ENCODE measurements around the gene DUS1L.
A peak's percentile ranks its signal among the peaks of the same experiment; 100 is the strongest.

The DUS1L gene

GRCh38 chr17:82056729-82057621 lies 8.6 kb downstream of the DUS1L start:
- no peak for DNase-seq (ENCODE audit: low read depth in 4 of 4, low spot score in 1 of 4)

- DNase-seq (ENCODE audit: low read depth in 4 of 4, low spot score in 1 of 4) = no peak
Measured at GRCh38 chr17:82055965-82056728, 9.5 kb downstream of the DUS1L start.

DNA sequence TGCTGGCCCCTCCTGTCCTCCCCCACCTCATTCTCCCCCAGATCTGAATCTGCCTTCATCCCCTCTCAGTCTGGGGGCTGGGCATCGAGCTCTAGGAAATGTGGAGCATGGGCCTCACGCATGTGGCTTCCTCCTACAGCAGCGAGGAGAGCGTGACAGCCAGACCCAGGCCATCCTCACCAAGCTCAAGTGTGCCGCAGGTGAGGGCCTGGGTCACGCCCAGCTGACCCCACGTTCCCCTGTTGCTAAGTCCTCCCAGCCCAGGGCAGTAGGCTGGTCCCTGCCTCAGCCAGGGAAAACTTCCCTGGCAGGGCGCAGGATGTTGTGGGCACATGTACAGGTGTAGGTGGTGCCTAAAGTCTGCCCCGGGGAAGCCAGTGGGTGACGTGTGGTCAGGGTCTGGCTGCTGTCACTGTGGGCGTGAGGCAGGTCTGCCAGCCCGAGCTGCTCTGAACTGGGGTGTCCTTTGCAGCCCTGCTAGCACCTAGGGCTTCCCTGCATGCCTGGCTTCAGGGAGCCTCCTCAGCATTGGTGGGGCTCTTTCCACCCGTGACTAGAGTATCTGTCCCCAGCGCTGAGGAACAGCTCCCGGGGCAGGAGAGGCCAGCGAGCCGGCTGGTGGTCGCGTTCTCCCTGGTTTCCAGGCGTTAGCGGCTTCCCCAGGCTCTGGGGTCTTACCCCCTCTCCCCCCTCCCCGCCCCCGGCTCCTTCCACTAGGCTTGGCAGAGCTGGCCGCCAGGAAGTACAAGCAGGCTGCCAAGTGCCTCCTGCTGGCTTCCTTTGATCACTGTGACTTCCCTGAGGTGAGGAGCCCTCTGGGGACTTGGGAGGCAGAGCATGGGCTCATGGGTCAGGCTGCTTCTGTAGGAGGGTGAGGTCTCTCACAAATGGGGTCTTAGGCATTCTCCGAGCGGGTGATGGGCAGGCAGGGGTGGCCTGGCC lies 10.3 kb downstream of the DUS1L start:
- no peak for DNase-seq (ENCODE audit: low read depth in 4 of 4, low spot score in 1 of 4)

DNA sequence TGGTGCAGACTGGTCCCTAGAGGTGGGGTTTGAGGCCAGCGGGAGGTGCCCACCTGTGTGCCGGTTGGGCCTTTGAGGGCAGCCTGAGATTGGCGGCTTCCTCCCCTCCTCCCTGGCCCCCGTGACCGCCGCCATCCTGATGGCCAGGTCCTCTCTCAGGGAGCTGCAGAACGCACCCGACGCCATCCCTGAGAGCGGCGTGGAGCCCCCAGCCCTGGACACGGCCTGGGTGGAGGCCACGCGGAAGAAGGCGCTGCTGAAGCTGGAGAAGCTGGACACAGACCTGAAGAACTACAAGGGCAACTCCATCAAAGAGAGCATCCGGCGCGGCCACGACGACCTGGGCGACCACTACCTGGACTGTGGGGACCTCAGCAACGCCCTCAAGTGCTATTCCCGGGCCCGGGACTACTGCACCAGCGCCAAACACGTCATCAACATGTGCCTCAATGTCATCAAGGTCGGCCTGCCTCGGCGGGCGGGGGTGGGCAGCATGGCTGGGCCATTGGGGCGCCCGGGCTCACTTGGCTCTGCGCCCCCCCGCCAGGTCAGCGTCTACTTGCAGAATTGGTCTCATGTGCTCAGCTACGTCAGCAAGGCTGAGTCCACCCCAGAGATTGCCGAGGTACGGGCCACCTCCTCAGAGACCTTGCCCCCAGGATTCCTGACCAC lies 11.1 kb downstream of the DUS1L start:
- DNase-seq (ENCODE audit: low read depth in 4 of 4, low spot score in 1 of 4) = no peak

DNA sequence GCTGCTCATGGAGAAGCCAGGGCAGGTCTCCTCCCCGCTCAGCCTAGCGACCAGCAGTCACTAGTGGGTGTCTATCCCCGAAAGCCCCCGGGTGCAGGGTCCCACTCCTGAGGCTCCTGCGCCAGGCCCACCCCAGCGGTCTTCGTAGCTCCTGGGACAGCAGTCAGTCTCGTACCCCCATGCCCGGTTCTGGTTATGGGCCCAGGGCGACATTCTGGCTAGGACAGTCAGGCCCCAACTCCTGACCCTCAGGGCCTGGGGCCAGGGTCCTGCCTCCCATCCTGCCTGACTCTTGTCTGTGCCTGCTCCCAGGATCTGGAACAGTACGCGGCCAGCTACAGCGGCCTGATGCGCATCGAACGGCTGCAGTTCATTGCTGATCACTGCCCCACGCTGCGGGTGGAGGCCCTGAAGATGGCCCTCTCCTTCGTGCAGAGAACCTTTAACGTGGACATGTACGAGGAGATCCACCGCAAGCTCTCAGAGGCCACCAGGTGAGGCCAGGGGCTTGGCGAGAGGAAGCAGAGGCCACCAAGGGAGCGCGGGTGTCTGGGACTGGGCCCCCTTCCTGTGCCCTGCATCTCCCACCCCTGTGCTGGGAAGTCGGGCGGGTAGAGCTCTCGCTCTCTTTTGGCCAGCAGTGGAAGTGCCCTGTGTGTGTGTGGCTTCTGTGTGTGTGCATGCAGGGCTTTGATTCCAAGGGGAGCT lies 11.9 kb downstream of the DUS1L start:
- DNase-seq (ENCODE audit: low read depth in 4 of 4, low spot score in 1 of 4) = no peak

DNA sequence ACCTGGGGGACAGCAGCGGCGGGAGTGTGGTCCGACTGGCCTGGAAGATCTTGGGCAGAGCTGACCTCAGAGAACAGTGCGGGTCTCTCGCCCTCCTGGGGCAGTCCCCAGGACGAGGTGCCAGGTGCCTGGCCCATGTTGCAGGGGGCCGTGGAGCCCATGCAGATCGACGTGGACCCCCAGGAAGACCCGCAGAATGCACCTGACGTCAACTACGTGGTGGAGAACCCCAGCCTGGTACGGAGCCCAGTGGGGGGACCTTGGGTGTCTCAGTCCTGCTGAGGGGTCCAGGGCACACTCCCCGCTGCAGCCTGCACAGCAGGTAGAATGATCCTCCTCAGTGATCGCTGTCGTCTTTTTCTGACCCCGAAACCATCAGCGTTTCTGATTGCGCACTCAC lies 12.5 kb downstream of the DUS1L start:
- no peak for DNase-seq (ENCODE audit: low read depth in 4 of 4, low spot score in 1 of 4)

GRCh38 chr17:82052638-82053059 lies 13.0 kb downstream of the DUS1L start:
- no peak for DNase-seq (ENCODE audit: low read depth in 4 of 4, low spot score in 1 of 4)

GRCh38 chr17:82051776-82052637 lies 13.6 kb downstream of the DUS1L start, which contains the start of the genes GPS1 and RFNG:
Gene GPS1, plus strand, starts transcription at chr17:82051898. Its CDS starts 34 bp downstream, at chr17:82051932.
Gene RFNG, minus strand, starts transcription at chr17:82051811. Its CDS starts 45 bp downstream, at chr17:82051766.
- DNase-seq (ENCODE audit: low read depth in 4 of 4, low spot score in 1 of 4) = peak; percentile 67 to 84 (median 80)

GRCh38 chr17:82050761-82051641 lies 14.6 kb downstream of the DUS1L start:
- DNase-seq (ENCODE audit: low read depth in 4 of 4, low spot score in 1 of 4) = no peak

DNA sequence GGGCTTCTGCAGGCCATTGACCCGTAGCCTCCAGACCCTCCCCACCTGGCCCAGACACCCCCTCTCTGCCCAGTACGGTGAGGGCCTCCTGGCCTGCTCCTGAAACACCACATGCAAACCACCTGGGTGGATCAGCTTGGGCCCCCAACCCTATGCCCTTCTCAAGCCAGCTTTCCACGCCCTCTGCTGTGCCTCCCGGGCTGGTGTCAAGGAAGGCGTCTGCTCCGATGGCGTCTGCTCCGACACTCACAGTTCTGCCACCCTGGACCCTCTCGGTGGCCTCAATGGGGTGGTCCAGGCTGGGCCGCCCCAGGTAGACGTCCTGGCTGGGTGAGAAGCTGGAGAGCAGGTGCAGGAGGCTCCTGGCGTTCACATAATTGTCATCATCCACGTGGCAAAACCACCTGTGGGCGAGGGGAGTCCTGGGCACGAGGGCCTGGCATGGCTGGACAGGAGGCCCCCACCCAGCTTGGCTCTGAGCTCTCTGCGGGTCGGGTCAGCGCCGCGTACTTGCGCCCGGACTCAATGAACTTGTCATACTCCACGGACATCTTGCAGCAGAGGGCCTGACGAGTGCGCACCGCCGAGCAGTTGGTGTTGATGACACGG lies 15.3 kb downstream of the DUS1L start:
- DNase-seq (ENCODE audit: low read depth in 4 of 4, low spot score in 1 of 4) = no peak

- no peak for DNase-seq (ENCODE audit: low read depth in 4 of 4, low spot score in 1 of 4)
Measured at GRCh38 chr17:82049521-82049971, 16.1 kb downstream of the DUS1L start.

- DNase-seq (ENCODE audit: low read depth in 4 of 4, low spot score in 1 of 4) = no peak
Measured at GRCh38 chr17:82049106-82049505, 16.5 kb downstream of the DUS1L start.

DNA sequence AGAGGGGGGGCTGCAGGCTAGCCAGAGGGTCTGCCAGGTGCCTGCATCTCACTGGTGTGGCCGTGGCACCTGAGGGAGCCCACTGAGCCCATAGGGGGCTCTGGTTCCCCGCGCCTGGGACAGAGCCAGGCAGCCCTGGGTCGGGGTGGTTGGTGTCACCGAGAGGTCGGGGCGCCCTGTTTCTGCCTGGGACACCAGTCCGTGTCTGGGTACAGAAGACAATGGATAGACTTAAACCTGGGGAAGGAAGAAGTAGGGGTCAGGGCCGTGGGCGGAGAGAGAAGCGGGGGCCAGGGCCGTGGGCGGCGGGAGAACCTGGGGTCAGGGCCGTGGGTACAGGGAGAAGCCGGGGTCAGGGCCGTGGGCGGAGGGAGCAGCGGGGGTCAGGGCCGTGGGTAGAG lies 17.0 kb downstream of the DUS1L start:
- no peak for DNase-seq (ENCODE audit: low read depth in 4 of 4, low spot score in 1 of 4)

GRCh38 chr17:82047914-82048570 lies 17.6 kb downstream of the DUS1L start:
- DNase-seq (ENCODE audit: low read depth in 4 of 4, low spot score in 1 of 4) = no peak

DNA sequence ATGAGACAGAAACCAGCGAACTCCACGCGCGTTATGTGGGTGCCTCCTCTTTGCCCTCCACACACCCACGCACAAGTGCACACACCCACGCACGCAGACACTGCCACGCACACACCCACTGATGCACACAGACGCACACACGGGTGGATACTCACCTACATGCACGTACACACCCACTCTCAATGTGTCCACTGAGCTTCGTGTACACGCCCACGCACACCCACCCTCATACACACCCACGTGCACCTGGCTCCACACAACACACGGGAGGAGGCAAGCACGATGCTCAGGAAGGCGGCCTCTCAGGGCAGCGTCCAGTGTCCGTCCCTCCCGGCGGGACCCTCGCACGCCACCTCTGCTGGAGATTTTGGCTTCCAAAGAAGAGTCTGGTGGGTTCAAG lies 18.2 kb downstream of the DUS1L start:
- DNase-seq (ENCODE audit: low read depth in 4 of 4, low spot score in 1 of 4) = no peak

DNA sequence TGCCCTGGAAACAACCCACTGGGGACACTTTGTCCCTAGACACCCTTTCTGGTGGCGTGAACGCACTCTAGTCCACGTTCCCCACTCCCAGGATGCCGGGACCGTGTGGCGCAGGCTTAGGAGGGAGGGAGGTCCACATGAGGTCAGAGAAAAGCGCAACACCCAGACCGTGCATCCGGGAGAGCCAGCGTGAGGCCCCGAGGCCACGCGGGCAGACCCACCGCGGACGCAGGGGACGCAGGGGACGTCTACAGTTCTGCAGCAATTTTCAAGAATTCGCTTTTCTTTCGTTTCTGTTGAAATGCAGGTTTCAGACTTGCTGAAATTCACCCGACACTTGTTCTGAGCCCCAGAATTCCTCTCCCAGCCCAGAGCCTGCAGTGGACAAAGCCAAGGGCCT lies 18.7 kb downstream of the DUS1L start:
- no peak for DNase-seq (ENCODE audit: low read depth in 4 of 4, low spot score in 1 of 4)
